ENCODE data around the gene AP5S1. TPM values are rescaled to one million over a fixed set of nuclear protein-coding genes. Genes with fewer than 3 reads are reported as not detected.
"Not testable (repeated sequence)": the region's sequence is repeated elsewhere in the genome, so short reads cannot be mapped to it uniquely, and the experiment has no call there.

The AP5S1 gene
- total RNA-seq, 1 donor from 2014 or later = 11.1 TPM

GRCh38 chr20:3821996-3822395 is 1.6 kb downstream of the AP5S1 start:
- no peak for ATAC-seq
- intact Hi-C loops (cut with DNase I) = no loop called here
- H3K9me3 ChIP-seq = no peaks in the 10 kb centered on the region
- no peak for DNase-seq
- no peak overlapping the region for H3K27ac ChIP-seq
- peaks cover 48% of the 10 kb centered on the region for H3K36me3 ChIP-seq
- no peak for TF ChIP-seq CTCF (IDR thresholded peaks at IDR 0.05)
- peaks cover 27% of the 10 kb centered on the region for H3K4me1 ChIP-seq
- H3K27me3 ChIP-seq (ENCODE audit: low read depth) = no peaks in the 10 kb centered on the region
- no peak overlapping the region for H3K4me3 ChIP-seq

DNA sequence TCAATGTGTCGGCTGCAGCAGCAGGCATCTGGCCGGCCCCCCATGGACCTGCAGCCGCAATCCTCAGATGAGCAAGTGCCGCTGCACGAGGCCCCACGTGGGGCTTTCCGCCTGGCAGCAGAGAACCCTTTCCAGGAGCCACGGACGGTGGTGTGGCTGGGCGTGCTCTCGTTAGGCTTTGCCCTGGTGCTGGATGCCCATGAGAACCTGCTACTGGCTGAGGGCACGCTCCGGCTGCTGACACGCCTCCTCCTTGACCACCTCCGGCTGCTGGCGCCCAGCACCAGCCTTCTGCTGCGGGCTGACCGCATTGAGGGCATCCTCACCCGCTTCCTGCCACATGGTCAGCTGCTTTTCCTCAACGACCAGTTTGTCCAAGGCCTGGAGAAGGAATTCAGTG is 3.5 kb downstream of the AP5S1 start:
- no peaks in the 10 kb centered on the region for H3K27me3 ChIP-seq (ENCODE audit: low read depth)
- no peak overlapping the region for H3K4me3 ChIP-seq
- DNase-seq (no peak), ATAC-seq (no peak)
- peaks cover 17% of the 10 kb centered on the region for H3K4me1 ChIP-seq
- no peak overlapping the region for H3K27ac ChIP-seq
- peaks cover 60% of the 10 kb centered on the region for H3K36me3 ChIP-seq
- intact Hi-C loops (cut with DNase I) = no loop called here
- TF ChIP-seq CTCF (IDR thresholded peaks at IDR 0.05) = no peak
- H3K9me3 ChIP-seq = no peaks in the 10 kb centered on the region

DNA sequence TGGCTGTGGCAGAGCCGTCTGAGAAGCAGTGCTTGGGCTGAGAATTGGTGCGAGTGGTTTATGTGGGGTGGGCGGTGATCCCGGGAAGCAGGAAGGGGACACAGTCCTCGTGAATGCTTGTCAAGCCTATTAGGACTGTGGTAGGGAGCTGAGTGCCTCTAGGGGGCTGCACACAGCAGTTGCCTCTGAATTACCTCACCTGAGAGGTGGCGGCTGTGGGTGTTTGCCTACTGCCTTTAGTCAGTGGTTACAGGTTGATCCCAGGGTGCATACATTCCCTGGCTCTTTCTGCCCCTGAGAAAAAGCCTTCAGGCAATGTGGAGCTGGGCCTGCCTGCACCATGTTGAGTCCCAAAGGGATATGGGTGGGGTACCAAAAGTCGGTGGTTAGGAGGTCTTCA is 5.2 kb downstream of the AP5S1 start:
- Histone ChIP-seq H3K36me3 (peaks cover 60% of the 10 kb centered on the region), H3K27ac (no peak overlapping the region), H3K9me3 (no peaks in the 10 kb centered on the region), H3K27me3 (ENCODE audit: low read depth) (no peaks in the 10 kb centered on the region), H3K4me1 (peaks cover 8% of the 10 kb centered on the region), H3K4me3 (no peak overlapping the region)
- no peak for ATAC-seq
- intact Hi-C loops (cut with DNase I) = no loop called here
- no peak for DNase-seq
- no peak for TF ChIP-seq CTCF (IDR thresholded peaks at IDR 0.05)

DNA sequence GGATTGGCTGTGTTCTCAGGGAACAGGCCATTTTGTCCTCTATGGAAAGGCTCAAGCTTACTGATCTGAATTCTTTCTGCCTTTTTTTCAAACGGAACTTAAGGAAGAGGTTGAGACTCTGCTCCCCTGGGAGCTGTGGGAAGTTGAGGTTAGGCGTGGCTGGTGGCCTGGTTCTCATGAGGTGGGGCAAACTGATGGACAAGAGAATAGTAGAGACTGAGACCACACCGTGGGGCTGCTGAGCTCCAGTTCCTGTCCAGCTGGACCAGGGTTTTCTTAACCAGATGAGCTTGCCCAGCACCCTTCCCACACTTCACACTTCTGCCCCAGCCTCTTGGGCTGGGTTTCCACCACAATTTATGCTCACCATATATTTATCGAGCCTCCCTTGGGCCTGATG is 6.1 kb downstream of the AP5S1 start:
- Histone ChIP-seq H3K27ac (no peak overlapping the region), H3K9me3 (no peaks in the 10 kb centered on the region), H3K27me3 (ENCODE audit: low read depth) (no peaks in the 10 kb centered on the region), H3K36me3 (peaks cover 60% of the 10 kb centered on the region), H3K4me3 (no peak overlapping the region), H3K4me1 (peaks cover 3% of the 10 kb centered on the region)
- intact Hi-C loops (cut with DNase I) = no loop called here
- no peak for ATAC-seq
- DNase-seq = no peak
- no peak for TF ChIP-seq CTCF (IDR thresholded peaks at IDR 0.05)

- no peak overlapping the region for H3K4me3 ChIP-seq
- ATAC-seq (no peak), DNase-seq (no peak)
- no peaks in the 10 kb centered on the region for H3K9me3 ChIP-seq
- H3K36me3 ChIP-seq = peaks cover 40% of the 10 kb centered on the region
- no peak for TF ChIP-seq CTCF (IDR thresholded peaks at IDR 0.05)
- intact Hi-C loops (cut with DNase I) = no loop called here
- no peaks in the 10 kb centered on the region for H3K27me3 ChIP-seq (ENCODE audit: low read depth)
- H3K4me1 ChIP-seq = no peaks in the 10 kb centered on the region
- no peak overlapping the region for H3K27ac ChIP-seq
Observed at GRCh38 chr20:3828798-3829197, 8.5 kb downstream of the AP5S1 start.

GRCh38 chr20:3829891-3830290 is 9.5 kb downstream of the AP5S1 start:
- H3K4me3 ChIP-seq; H3K9me3 ChIP-seq; H3K27me3 ChIP-seq (ENCODE audit: low read depth); H3K4me1 ChIP-seq; ATAC-seq; intact Hi-C loops (cut with DNase I); H3K27ac ChIP-seq; DNase-seq: not testable (repeated sequence)
- peaks cover 29% of the 10 kb centered on the region for H3K36me3 ChIP-seq

Measured in lower lobe of right lung (tissue), 2 donors.